Measurements from ENCODE around the gene MIGA1. TPM values are rescaled to one million over a fixed set of nuclear protein-coding genes. Genes with fewer than 3 reads are reported as not detected.

The MIGA1 gene, protein sequence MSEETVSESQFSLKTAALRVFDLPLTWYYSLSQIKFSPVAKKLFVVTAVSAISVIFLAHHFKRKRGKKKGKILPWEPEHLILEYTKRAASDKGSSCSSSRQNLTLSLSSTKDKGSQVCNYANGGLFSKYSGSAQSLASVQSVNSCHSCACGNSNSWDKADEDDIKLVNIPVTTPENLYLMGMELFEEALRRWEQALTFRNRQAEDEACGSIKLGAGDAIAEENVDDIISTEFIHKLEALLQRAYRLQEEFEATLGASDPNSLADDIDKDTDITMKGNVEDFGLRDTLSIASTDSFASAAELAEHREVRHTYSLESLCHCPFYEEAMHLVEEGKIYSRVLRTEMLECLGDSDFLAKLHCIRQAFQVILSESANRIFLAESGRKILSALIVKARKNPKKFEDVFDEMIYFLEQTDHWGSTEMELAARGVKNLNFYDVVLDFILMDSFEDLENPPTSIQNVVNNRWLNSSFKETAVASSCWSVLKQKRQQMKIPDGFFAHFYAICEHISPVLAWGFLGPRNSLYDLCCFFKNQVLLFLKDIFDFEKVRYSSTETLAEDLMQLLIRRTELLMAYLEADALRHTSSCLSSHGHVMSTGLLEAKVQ
- 6.6 and 6.7 TPM in 2 replicates for total RNA-seq (2016; rRNA removed; fragmentation: Illumina TruSeq; extraction: Trizol)
- 9.2 and 10.6 TPM in 2 replicates for total RNA-seq (2016; cell fraction: cytosol; rRNA removed; fragmentation: Illumina TruSeq; extraction: Trizol; ENCODE audit: low read depth)
- total RNA-seq (2016; cell fraction: insoluble cytoplasmic fraction; rRNA removed; fragmentation: Illumina TruSeq; extraction: Trizol): 6.2 and 7.2 TPM in 2 replicates
- total RNA-seq (2016; cell fraction: membrane; rRNA removed; fragmentation: Illumina TruSeq; extraction: Trizol): 5.1 and 6.1 TPM in 2 replicates
- 9.9 and 11.1 TPM in 2 replicates for total RNA-seq (2016; cell fraction: nucleus; rRNA removed; fragmentation: Illumina TruSeq; extraction: Trizol)
- 3.4 and 3.8 TPM in 2 replicates for polyA plus RNA-seq (2011; rRNA removed)
- 1.4 and 2.6 TPM in 2 replicates for polyA plus RNA-seq (2011; cell fraction: cytosol; rRNA removed)
- 1.00 and 1.6 TPM in 2 replicates for polyA plus RNA-seq (2011; cell fraction: nucleus; rRNA removed)
- 5.7 and 6.3 TPM in 2 replicates for polyA plus RNA-seq (2012)
- 0.17 and 0.18 TPM in 2 replicates for polyA plus RNA-seq (2016; cell fraction: cytosol; fragmentation: Illumina TruSeq; extraction: Trizol; ENCODE audit: low read depth)
- 2.5 and 2.7 TPM in 2 replicates for polyA plus RNA-seq (2016; cell fraction: insoluble cytoplasmic fraction; fragmentation: Illumina TruSeq; extraction: Trizol; ENCODE audit: low read depth)
- 0.33 and 0.52 TPM in 2 replicates for polyA plus RNA-seq (2016; cell fraction: membrane; fragmentation: Illumina TruSeq; extraction: Trizol; ENCODE audit: low read depth)
- 4.9 TPM in 2 replicates for polyA plus RNA-seq (2016; cell fraction: nucleus; fragmentation: Illumina TruSeq; extraction: Trizol; ENCODE audit: insufficient read depth, low read depth)
- 6.6 and 10.1 TPM in 2 replicates for polyA minus RNA-seq (2011; rRNA and poly(A)+ RNA removed; ENCODE audit: low replicate concordance)
- polyA minus RNA-seq (2011; cell fraction: cytosol; rRNA and poly(A)+ RNA removed): 4.4 and 4.6 TPM in 2 replicates
- polyA minus RNA-seq (2011; cell fraction: nucleus; rRNA and poly(A)+ RNA removed): 10.9 and 13.8 TPM in 2 replicates
- Bru-seq, nascent RNA: percentile 60 among the genes with signal in this experiment
- BruChase-seq, experiment 1, labeled RNA remaining after a 6-hour chase: percentile 63 among the genes with signal in this experiment
- percentile 60 among the genes with signal in this experiment for BruChase-seq, experiment 2, labeled RNA remaining after a 2-hour chase
- long read RNA-seq, experiment 1, full-length matches to known transcripts: 1 of 4 reads
- long read RNA-seq, experiment 1, partial matches to known transcripts: 0 of 4 reads
- long read RNA-seq, experiment 1, other reads (novel, unspliced or antisense): 3 of 4 reads
- long read RNA-seq, experiment 2, partial matches to known transcripts: 1 of 7 reads
- long read RNA-seq, experiment 2, other reads (novel, unspliced or antisense): 6 of 7 reads

DNA sequence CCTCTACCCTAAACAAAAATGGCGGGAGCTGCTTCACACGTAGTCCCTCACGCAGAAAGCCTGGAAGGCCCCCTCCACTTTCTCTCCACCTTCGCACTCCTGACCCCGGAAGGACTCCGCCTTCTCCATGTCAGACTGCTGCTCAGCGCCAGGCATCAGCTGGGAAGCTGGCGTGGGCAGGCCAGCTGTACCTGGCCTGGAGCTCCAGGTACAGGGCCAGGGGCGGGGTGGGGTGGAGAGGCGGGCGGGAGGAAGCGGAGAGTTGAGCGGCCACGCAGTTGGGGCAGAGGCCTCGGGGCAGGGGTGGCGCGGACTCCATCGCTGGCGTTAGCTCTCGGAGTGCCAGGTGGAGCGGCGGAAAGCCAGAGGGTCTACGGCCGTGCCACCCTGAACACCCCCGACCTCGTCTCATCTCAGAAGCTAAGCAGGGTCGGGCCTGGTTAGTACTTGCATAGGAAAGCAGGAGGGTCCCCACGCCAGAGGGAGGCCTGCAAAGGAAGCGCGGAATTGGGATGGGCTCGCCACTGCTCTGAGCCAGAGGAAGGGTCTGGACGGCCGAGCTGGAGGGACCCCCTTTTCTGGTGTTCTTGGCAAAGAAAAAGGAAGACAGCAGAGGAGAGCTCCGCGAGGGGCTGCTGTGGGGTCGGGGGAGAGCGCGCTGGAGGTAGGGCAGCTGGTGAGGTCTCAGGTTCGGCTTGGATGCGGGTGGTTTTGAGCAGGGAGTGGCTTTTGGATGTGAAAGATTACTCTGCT is at the start of gene MIGA1:
Gene MIGA1, plus strand, starts transcription at position 121 of the 753 bp plus-strand sequence. CDS start 3,604 bp downstream, outside the sequence.
- H3K9me3 ChIP-seq (ENCODE audit: low read length): no peaks in the 10 kb centered on the region
- H2AFZ ChIP-seq (ENCODE audit: low read length): peak within 1 kb of the TSS; percentile 98
- H3K9ac ChIP-seq (ENCODE audit: insufficient read depth, low read depth, low read length): peak within 1 kb of the TSS; percentile 72
- peaks cover 23% of the 10 kb centered on the region for H3K4me1 ChIP-seq (ENCODE audit: insufficient read depth, low read length)
- POLR2A ChIA-PET: interaction anchor here (0.6 to 1.5 kb wide), 7 partner anchors 15 to 199 kb away, joined by 3 to 10 read pairs (median 4); partner anchors contain the start of genes FUBP1, NEXN and USP33
- no peaks in the 10 kb centered on the region for H4K20me1 ChIP-seq (ENCODE audit: insufficient read depth, low read length)
- H3K4me2 ChIP-seq (ENCODE audit: low read depth, low read length): peak within 1 kb of the TSS; percentile 79
- peak; percentile 98 for ATAC-seq
- peaks cover 13% of the 10 kb centered on the region for H3K79me2 ChIP-seq (ENCODE audit: insufficient read depth, low read length)
- no peaks in the 10 kb centered on the region; a peak in 1 of 5 replicates for H3K27me3 ChIP-seq (ENCODE audit: control insufficient read depth in 1 of 2, insufficient read depth in 2 of 2, low read length in 2 of 2)
- in situ Hi-C loops (cut with HindIII; ENCODE audit: extremely low pct_ligation_motif_present, low pct_unique_long_range_greater_than_20kb) (loop anchor here (10.0 kb wide), 1 partner anchor 65 kb away; no protein-coding TSS in a partner anchor), intact Hi-C loops (cut with micrococcal nuclease; ENCODE audit: unreplicated experiment) (no loop called here)
- H3K36me3 ChIP-seq (replicated peaks in 1 of 2; ENCODE audit: control insufficient read depth in 1 of 2, insufficient read depth in 2 of 2, low read length in 2 of 2): 0 out of 5 replicates have a peak, but pooled peaks cover 0 to 8% of the 10 kb centered on the region in 2 experiments
- peak within 1 kb of the TSS; percentile 24 for H3K27ac ChIP-seq (ENCODE audit: extremely low read length, insufficient read depth, low read length)
- peak; percentile 81 for FAIRE-seq
- no TSS peak for BruUV-seq (replicated peaks)
- CTCF ChIA-PET (ENCODE audit: low intra/inter-chr PET ratio, low total read pairs): interaction anchor here (1.1 kb wide), 1 partner anchor 334 kb away, joined by 3 read pairs; no protein-coding TSS in a partner anchor
- whole genome bisulfite sequencing (ENCODE audit: low lambda C conversion rate): under 1% methylated on average over 19 of the region's 40 CpGs
- DNase-seq (ENCODE audit: low spot score): peak; percentile 83
- peak within 1 kb of the TSS; percentile 88 to 97 (median 89) for H3K4me3 ChIP-seq (replicated peaks in 1 of 3; ENCODE audit: insufficient read depth in 1 of 3, low read depth in 2 of 3, low read length in 3 of 3)
- TF ChIP-seq ZNF354B (CRISPR knock-in tag; IDR thresholded peaks at IDR 0.05) (peak; percentile 38; the same call in 1 of the 2 replicates), BCL6 (CRISPR knock-in tag; IDR thresholded peaks at IDR 0.05) (peak; percentile 32; the same call in 1 of the 2 replicates), TMF1 (CRISPR knock-in tag; IDR thresholded peaks at IDR 0.05; ENCODE audit: low read depth) (peak; percentile 56; the same call in 1 of the 2 replicates), XRCC5 (optimal IDR thresholded peaks at IDR 0.05; ENCODE audit: low read length) (peak; percentile 73), HCFC1 (IDR thresholded peaks at IDR 0.05; ENCODE audit: low read depth, low read length) (peak; percentile 74), YEATS2 (CRISPR knock-in tag; IDR thresholded peaks at IDR 0.05; ENCODE audit: borderline replicate concordance) (peak; percentile 71; the same call in 1 of the 2 replicates), ZNF724P (CRISPR knock-in tag; IDR thresholded peaks at IDR 0.05; ENCODE audit: borderline replicate concordance) (no peak), ZNF557 (CRISPR knock-in tag; IDR thresholded peaks at IDR 0.05) (no peak; the same call in 1 of the 2 replicates), ZNF605 (CRISPR knock-in tag; IDR thresholded peaks at IDR 0.05) (no peak), HOXA7 (CRISPR knock-in tag; IDR thresholded peaks at IDR 0.05) (no peak), TARDBP (CRISPR knock-in tag; IDR thresholded peaks at IDR 0.05) (peak; percentile 72; the same call in 1 of the 2 replicates), MED8 (CRISPR knock-in tag; IDR thresholded peaks at IDR 0.05; ENCODE audit: insufficient replicate concordance) (no peak), ZC3H13 (CRISPR knock-in tag; IDR thresholded peaks at IDR 0.05) (no peak)
- TF ChIP-seq, protein P1, sequence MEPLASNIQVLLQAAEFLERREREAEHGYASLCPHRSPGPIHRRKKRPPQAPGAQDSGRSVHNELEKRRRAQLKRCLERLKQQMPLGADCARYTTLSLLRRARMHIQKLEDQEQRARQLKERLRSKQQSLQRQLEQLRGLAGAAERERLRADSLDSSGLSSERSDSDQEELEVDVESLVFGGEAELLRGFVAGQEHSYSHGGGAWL (CRISPR knock-in tag; IDR thresholded peaks at IDR 0.05): 0 out of 2 replicates have a peak, but pooled peaks have one; percentile 53
- TF ChIP-seq, protein P2, sequence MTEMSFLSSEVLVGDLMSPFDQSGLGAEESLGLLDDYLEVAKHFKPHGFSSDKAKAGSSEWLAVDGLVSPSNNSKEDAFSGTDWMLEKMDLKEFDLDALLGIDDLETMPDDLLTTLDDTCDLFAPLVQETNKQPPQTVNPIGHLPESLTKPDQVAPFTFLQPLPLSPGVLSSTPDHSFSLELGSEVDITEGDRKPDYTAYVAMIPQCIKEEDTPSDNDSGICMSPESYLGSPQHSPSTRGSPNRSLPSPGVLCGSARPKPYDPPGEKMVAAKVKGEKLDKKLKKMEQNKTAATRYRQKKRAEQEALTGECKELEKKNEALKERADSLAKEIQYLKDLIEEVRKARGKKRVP (CRISPR knock-in tag; IDR thresholded peaks at IDR 0.05): no peak

All from HepG2 (cell line).